Measurements from ENCODE around the gene ATL3.

Gene ATL3

DNA sequence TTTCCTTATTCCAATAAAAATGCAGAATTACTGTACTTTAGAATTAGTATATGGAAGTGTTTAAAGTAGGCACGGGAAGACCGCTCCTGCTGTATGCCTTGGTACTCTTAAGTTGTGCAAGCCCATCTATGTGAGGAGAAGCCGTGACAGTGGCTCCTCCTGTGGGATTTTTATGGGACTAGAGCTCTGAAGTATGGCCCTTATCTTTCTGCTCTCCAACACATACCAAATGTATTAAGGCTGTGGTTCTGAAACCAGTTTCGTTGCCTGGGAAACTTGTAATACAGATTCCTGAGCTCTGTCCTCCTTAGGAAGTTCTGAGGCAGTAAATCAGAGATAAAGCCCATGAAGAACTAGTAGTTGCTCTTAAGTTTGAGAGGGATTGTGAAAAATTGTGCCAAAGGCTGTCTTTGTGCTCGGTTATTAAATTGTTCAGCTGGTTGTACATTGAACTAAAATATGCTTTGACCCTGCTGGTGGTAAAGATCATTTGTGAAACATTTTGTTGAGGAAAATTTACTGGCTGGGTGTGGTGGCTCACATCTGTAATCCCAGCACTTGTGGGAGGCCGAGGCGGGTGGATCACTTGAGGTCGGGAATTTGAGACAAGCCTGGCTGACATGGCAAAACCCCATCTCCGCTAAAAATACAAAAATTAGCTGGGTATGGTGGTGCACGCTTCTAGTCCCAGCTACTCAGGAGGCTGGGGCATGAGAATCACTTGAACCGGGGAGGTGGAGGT lies 39.5 kb upstream of the ATL3 start:
- TF ChIP-seq, protein P1, sequence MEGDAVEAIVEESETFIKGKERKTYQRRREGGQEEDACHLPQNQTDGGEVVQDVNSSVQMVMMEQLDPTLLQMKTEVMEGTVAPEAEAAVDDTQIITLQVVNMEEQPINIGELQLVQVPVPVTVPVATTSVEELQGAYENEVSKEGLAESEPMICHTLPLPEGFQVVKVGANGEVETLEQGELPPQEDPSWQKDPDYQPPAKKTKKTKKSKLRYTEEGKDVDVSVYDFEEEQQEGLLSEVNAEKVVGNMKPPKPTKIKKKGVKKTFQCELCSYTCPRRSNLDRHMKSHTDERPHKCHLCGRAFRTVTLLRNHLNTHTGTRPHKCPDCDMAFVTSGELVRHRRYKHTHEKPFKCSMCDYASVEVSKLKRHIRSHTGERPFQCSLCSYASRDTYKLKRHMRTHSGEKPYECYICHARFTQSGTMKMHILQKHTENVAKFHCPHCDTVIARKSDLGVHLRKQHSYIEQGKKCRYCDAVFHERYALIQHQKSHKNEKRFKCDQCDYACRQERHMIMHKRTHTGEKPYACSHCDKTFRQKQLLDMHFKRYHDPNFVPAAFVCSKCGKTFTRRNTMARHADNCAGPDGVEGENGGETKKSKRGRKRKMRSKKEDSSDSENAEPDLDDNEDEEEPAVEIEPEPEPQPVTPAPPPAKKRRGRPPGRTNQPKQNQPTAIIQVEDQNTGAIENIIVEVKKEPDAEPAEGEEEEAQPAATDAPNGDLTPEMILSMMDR (IDR thresholded peaks at IDR 0.05), result no peak

DNA sequence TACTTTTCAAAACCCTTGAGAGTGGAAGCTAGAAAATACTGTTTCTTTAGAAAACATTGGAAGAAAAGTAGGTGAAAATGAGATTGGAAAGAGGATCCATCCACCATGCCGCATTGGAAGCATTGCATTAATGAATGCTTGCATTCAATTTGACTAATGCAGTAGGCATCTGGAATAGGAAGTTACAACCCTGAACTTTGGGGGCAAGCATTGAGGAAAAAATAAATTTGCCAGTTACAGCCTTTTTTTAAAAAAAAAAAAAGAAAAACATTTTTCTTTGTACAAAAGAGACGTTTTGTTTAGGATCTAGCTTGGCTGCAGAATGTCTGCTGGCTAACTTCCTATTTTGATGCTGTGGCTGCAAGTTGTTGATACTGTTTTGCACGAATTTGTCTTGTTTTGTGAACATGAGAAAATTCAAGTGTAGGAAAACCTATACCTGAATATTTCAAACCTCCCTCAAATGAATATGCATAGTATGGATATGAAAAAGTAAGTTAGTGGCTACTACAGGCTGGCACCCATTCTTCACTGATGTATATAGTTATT lies 38.2 kb upstream of the ATL3 start:
- TF ChIP-seq, protein P1 (IDR thresholded peaks at IDR 0.05), result no peak

DNA sequence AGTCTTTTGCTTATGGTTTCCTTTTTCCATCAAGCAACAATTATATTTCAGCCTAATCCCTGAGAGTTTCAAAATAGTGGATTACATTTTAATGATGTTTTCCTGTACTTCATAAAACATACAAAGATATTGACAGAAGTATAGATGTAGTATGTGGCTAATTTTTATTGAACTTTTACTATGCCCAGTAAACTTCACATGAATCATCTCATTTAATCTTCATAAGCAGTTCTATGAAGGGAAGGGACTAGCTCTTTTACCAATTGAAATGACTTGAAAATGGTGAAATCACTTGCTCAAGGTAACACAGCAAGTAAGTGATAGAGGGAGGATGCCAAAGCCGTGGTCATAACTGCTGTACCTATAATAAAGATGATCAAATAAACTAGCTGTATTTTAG lies 37.6 kb upstream of the ATL3 start:
- TF ChIP-seq, protein P1 (IDR thresholded peaks at IDR 0.05), result no peak

DNA sequence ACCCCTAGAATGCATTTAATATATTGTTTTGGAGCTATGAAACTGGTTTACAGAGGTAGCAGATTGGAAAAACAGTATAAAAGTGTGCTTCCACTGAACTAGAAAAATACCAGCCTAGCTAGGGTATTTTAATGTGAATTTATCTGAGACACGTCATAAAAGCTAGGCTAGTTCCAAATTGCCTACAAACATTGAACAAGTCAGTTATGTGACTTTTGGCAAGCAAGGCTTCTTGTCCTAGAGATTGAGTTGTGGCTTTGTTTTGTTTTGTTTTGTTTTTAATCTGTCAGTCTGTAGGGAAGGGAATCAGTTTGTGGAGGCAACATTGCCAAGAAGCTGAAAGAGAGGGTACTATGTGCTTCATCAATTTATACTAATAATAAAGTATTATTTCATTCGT lies 34.4 kb upstream of the ATL3 start:
- TF ChIP-seq, protein P1 (IDR thresholded peaks at IDR 0.05), result no peak

DNA sequence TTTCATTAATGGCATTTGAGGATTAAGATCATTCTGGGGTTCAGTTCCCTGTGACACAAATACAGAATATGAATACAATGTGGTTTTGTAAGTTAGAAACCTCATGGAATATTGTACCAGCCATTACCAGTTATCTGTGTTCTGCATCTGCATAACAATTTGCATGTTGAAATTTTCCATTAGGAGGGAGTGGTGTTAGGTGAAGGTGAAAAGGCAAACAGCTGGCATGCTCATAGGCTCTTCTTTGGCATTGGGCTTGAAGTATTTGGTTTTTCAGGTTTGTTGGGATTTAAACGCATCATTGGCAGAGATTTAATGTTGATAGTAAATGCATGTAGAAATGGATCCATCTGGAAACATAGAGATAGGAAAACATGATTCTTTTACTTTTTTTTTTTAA lies 28.7 kb upstream of the ATL3 start:
- TF ChIP-seq, protein P1 (IDR thresholded peaks at IDR 0.05), result no peak

DNA sequence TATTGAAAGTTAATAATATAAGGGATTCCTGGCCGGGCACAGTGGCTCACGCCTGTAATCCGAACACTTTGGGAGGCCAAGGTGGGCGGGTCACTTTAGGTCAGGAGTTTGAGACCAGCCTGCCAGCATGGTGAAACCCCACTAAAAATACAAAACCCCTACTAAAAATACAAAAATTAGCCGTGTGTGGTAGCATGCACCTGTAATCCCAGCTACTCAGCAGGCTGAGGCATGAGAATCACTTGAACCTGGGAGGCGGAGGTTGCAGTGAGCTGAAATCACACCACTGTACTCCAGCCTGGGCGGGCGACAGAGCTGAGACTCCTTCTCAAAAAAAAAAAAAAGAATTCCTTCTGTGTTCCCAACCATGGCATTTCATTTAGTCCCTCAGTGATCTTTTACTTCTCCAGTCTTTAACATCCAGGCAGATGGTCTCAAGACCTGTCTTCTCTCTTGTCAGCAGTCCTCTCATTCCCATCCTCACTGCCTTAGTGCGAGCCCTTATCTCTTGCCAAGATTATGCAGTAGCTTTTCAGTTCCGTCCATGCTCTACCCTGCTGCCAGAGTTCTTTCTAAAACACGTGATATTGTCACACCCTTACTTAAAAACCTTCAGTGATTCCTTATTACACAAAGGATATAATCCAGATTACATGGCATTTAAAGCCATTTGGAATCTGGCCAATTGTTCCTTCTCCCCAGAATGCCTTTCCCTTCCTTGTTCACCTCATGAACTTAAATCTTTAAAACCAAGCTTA lies 28.0 kb upstream of the ATL3 start:
- TF ChIP-seq, protein P1 (IDR thresholded peaks at IDR 0.05), result no peak

DNA sequence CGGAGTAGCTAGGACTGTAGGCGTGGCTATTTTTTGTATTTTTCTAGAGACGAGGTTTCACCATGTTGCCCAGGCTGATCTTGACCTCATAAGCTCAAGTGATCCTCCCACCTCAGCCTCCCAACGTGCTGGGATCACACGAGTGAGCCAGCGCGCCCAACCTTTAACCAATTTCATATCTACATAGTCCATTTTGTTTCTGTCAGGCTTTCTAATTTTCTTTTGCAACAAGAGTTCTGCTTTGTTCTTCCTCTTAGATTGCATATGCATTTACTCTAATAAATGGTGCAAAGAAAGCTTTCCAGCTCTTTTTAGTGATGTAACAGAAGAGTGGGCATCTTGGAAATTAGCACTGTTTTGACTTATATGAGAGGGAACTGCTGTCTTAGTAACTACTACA lies 23.4 kb upstream of the ATL3 start:
- TF ChIP-seq, protein P1 (IDR thresholded peaks at IDR 0.05), result no peak

Data from LNCAP (cell line).